ENCODE measurements around the gene PYGB. TPM values are rescaled to one million over a fixed set of nuclear protein-coding genes. Genes with fewer than 3 reads are reported as not detected.

Gene PYGB
- total and polyA plus RNA-seq, 7 donors = 4.9 to 22.3 (median 9.5) TPM

GRCh38 chr20:25297141-25297905 is 49.4 kb downstream of the PYGB start:
- TF ChIP-seq CTCF (IDR thresholded peaks at IDR 0.05) = no peak

GRCh38 chr20:25299806-25300205 is 51.9 kb downstream of the PYGB start:
- intact Hi-C loops (cut with DNase I) = no loop called here
- Histone ChIP-seq H3K36me3 (ENCODE audit: insufficient read depth in 1 of 2, low read depth in 1 of 2) (peaks cover 0 to 16% of the 10 kb centered on the region in 2 donors), H3K27ac (no peak overlapping the region), H3K4me1 (peaks cover 19% of the 10 kb centered on the region), H3K4me3 (no peak overlapping the region), H3K27me3 (ENCODE audit: insufficient read depth in 3 of 3, low read length in 2 of 3) (no peaks in the 10 kb centered on the region), H3K9me3 (no peaks in the 10 kb centered on the region)
- ATAC-seq (no peak), DNase-seq (no peak)
- WGBS, 3 donors = 87 to 89% (median 88%) methylated on average over 9 of the region's 9 CpGs
- TF ChIP-seq CTCF (IDR thresholded peaks at IDR 0.05) = no peak

More at GRCh38 chr20:25297141-25297905, 49.4 kb downstream of the PYGB start:
- DNase-seq = no peak
- Histone ChIP-seq H3K4me1 (peaks cover 28% of the 10 kb centered on the region), H3K36me3 (ENCODE audit: insufficient read depth in 1 of 2, low read depth in 1 of 2) (peaks cover 0 to 4% of the 10 kb centered on the region in 2 donors), H3K4me3 (no peak overlapping the region), H3K9me3 (no peaks in the 10 kb centered on the region), H3K27me3 (ENCODE audit: insufficient read depth in 3 of 3, low read length in 2 of 3) (no peaks in the 10 kb centered on the region), H3K27ac (no peak overlapping the region)
- ATAC-seq = no peak
- 80 to 83% (median 82%) methylated on average over 10 of the region's 10 CpGs for WGBS, 3 donors
- intact Hi-C loops (cut with DNase I) = no loop called here

- intact Hi-C loops (cut with DNase I) = no loop called here
- Histone ChIP-seq H3K4me1 (peaks cover 11% of the 10 kb centered on the region), H3K4me3 (no peak overlapping the region), H3K36me3 (ENCODE audit: insufficient read depth in 1 of 2, low read depth in 1 of 2) (peaks cover 0 to 18% of the 10 kb centered on the region in 2 donors), H3K9me3 (no peaks in the 10 kb centered on the region), H3K27ac (no peak overlapping the region), H3K27me3 (ENCODE audit: insufficient read depth in 3 of 3, low read length in 2 of 3) (no peaks in the 10 kb centered on the region)
- ATAC-seq (no peak), DNase-seq (no peak)
- no peak for TF ChIP-seq CTCF (IDR thresholded peaks at IDR 0.05)
- WGBS, 3 donors = 77 to 82% (median 80%) methylated on average over 13 of the region's 13 CpGs
Observed at GRCh38 chr20:25300496-25301170, 52.7 kb downstream of the PYGB start.

GRCh38 chr20:25301357-25301920 is 53.6 kb downstream of the PYGB start:
- H3K4me1 ChIP-seq = peaks cover 5% of the 10 kb centered on the region
- H3K27ac ChIP-seq = no peak overlapping the region
- intact Hi-C loops (cut with DNase I) = no loop called here
- 90 to 93% (median 91%) methylated on average over 9 of the region's 9 CpGs for WGBS, 3 donors
- H3K36me3 ChIP-seq (ENCODE audit: insufficient read depth in 1 of 2, low read depth in 1 of 2) = peaks cover 0 to 23% of the 10 kb centered on the region in 2 donors
- DNase-seq = no peak
- TF ChIP-seq CTCF (IDR thresholded peaks at IDR 0.05) = no peak
- H3K27me3 ChIP-seq (ENCODE audit: insufficient read depth in 3 of 3, low read length in 2 of 3) = no peaks in the 10 kb centered on the region
- no peak overlapping the region for H3K4me3 ChIP-seq
- ATAC-seq = no peak
- no peaks in the 10 kb centered on the region for H3K9me3 ChIP-seq

All from psoas muscle (tissue), 8 donors.